PFSK-1 (cell line): Measurements from ENCODE around the gene DGLUCY.

ENCODE experiments used
- POLR2AphosphoS5 ChIP-seq: IDR thresholded peaks from 2 replicates; pipeline ENCODE4 v1.6.1; 2012; ENCODE audit warnings: low read depth, mild to moderate bottlenecking, control low read depth, low read length, moderate library complexity
- REST ChIP-seq, 2 experiments: IDR thresholded peaks; 2 replicates each; pipeline versions ENCODE4 v1.6.1 to v1.8.0; 2011 to 2012; ENCODE audit warnings: low read depth in 2 of 2, low read length in 2 of 2, control low read depth in 1 of 2, inconsistent platforms in 1 of 2, mild to moderate bottlenecking in 1 of 2, moderate library complexity in 1 of 2; ENCODE audit not compliant: insufficient read depth in 1 of 2
- SIN3A ChIP-seq: IDR thresholded peaks from 2 replicates; pipeline ENCODE4 v1.6.1; 2012; ENCODE audit warnings: mild to moderate bottlenecking, low read length, moderate library complexity, borderline replicate concordance; ENCODE audit not compliant: insufficient read depth
- TAF1 ChIP-seq: IDR thresholded peaks from 2 replicates; pipeline ENCODE4 v1.6.1; 2012; ENCODE audit warnings: low read length, control low read depth, borderline replicate concordance; ENCODE audit not compliant: insufficient read depth

GRCh38 chr14:91167380-91167770 lies 53.5 kb downstream of the DGLUCY start:
- TF ChIP-seq TAF1 (no peak), REST (IDR thresholded peaks at IDR 0.05; ENCODE audit: insufficient read depth in 1 of 2, low read depth in 2 of 2, low read length in 2 of 2) (no peak), POLR2AphosphoS5 (no peak), SIN3A (no peak)
